ENCODE measurements around the gene SLC16A4.

SLC16A4 gene

GRCh38 chr1:110345480-110345879 lies 45.3 kb downstream of the SLC16A4 start:
- ChIA-PET POLR2A (no interaction called here), CTCF (interaction anchor here (1.2 kb wide), 1 partner anchor 13 kb away, joined by 5 read pairs; no protein-coding TSS in a partner anchor)
- TF ChIP-seq CTCF (IDR thresholded peaks at IDR 0.05; ENCODE audit: control extremely low read depth, extremely low read depth, low read depth, missing control alignments) = no peak
- no peak for DNase-seq (ENCODE audit: extremely low spot score)

- DNase-seq (ENCODE audit: extremely low spot score) = no peak
- TF ChIP-seq CTCF (IDR thresholded peaks at IDR 0.05; ENCODE audit: control extremely low read depth, extremely low read depth, low read depth, missing control alignments) = no peak
- POLR2A ChIA-PET = no interaction called here
- CTCF ChIA-PET = interaction anchor here (2.7 kb wide), 1 partner anchor 69 kb away, joined by 9 read pairs; no protein-coding TSS in a partner anchor
Measured at GRCh38 chr1:110344152-110344551, 46.7 kb downstream of the SLC16A4 start.

- no peak for TF ChIP-seq CTCF (IDR thresholded peaks at IDR 0.05; ENCODE audit: control extremely low read depth, extremely low read depth, low read depth, missing control alignments)
- DNase-seq (ENCODE audit: extremely low spot score) = no peak
- POLR2A ChIA-PET = no interaction called here
- CTCF ChIA-PET = interaction anchor here (2.7 kb wide), 1 partner anchor 70 kb away, joined by 9 read pairs; no protein-coding TSS in a partner anchor
Measured at GRCh38 chr1:110343249-110343648, 47.6 kb downstream of the SLC16A4 start.

- ChIA-PET CTCF (interaction anchor here (1.4 kb wide), 1 partner anchor 22 kb away, joined by 3 read pairs; no protein-coding TSS in a partner anchor), POLR2A (no interaction called here)
- TF ChIP-seq CTCF (IDR thresholded peaks at IDR 0.05; ENCODE audit: control extremely low read depth, extremely low read depth, low read depth, missing control alignments) = no peak
- no peak for DNase-seq (ENCODE audit: extremely low spot score)
Measured at GRCh38 chr1:110341872-110342331, 48.9 kb downstream of the SLC16A4 start.

- CTCF ChIA-PET = interaction anchor here (1.1 to 4.2 kb wide), 4 partner anchors 7 to 71 kb away, joined by 3 to 43 read pairs (median 10); no protein-coding TSS in a partner anchor
Measured at GRCh38 chr1:110341146-110341871, 49.5 kb downstream of the SLC16A4 start.

GRCh38 chr1:110340207-110340468 lies 50.7 kb downstream of the SLC16A4 start:
- no peak for TF ChIP-seq CTCF (IDR thresholded peaks at IDR 0.05; ENCODE audit: control extremely low read depth, extremely low read depth, low read depth, missing control alignments)
- ChIA-PET CTCF (interaction anchor here (1.0 to 8.8 kb wide), 12 partner anchors 8 to 156 kb away, joined by 3 to 58 read pairs (median 14); no protein-coding TSS in a partner anchor), POLR2A (interaction anchor here (2.2 kb wide), 1 partner anchor 43 kb away, joined by 7 read pairs; no protein-coding TSS in a partner anchor)
- no peak for DNase-seq (ENCODE audit: extremely low spot score)

More at GRCh38 chr1:110341146-110341871, 49.5 kb downstream of the SLC16A4 start:
- no peak for DNase-seq (ENCODE audit: extremely low spot score)
- TF ChIP-seq CTCF (IDR thresholded peaks at IDR 0.05; ENCODE audit: control extremely low read depth, extremely low read depth, low read depth, missing control alignments) = no peak
- POLR2A ChIA-PET = no interaction called here
